Measurements from ENCODE around the gene CDC14B.
"Not testable (repeated sequence)": the region's sequence is repeated elsewhere in the genome, so short reads cannot be mapped to it uniquely, and the experiment has no call there.

The CDC14B gene

GRCh38 chr9:96554326-96554725, 65.3 kb downstream of the CDC14B start:
- DNase-seq (ENCODE audit: low spot score): no peak
- no peak for TF ChIP-seq CTCF (IDR thresholded peaks at IDR 0.05; ENCODE audit: extremely low read depth, missing control alignments)

DNA sequence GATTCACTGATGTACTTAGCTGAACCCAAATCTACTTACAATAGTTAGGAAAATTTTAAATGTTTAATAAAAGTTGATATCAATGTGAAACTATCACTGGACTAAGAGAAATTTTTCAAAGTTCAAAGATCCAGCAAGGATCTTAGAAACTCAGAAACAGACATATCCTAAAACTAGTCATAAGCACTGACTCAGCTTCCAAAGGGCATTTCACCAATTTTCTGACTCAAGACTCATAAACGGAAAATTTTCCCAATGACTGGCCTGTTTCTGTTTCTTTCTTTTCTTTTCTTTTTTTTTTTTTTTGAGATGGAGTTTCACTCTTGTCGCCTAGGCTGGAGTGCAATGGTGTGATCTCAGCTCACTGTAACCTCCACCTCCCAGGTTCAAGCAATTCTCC, 66.6 kb downstream of the CDC14B start:
- no peak for TF ChIP-seq CTCF (IDR thresholded peaks at IDR 0.05; ENCODE audit: extremely low read depth, missing control alignments)
- DNase-seq (ENCODE audit: low spot score): no peak

DNA sequence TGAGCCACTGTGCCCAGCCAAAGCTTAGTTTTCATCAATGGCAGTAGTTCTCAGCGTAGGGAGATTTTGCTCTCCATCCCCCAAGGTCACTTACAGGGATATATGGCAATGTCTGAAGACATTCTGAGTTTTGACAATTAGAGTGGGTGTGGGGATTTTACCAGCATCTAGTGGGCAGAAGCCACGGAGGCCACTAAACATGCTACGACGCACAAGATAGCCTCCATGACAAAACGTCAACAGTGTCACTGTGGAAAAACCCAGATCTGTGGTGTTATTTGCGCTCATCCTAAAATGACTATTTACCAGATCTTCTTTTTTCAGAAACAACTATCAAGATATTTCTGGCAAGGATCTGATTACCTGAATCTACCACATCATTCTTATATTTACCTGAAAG, 68.2 kb downstream of the CDC14B start:
- DNase-seq (ENCODE audit: low spot score): no peak

GRCh38 chr9:96550659-96551058, 69.0 kb downstream of the CDC14B start:
- TF ChIP-seq CTCF (IDR thresholded peaks at IDR 0.05; ENCODE audit: extremely low read depth, missing control alignments): no peak

More for the DNA sequence above, 68.2 kb downstream of the CDC14B start:
- TF ChIP-seq CTCF (IDR thresholded peaks at IDR 0.05; ENCODE audit: extremely low read depth, missing control alignments): no peak

DNA sequence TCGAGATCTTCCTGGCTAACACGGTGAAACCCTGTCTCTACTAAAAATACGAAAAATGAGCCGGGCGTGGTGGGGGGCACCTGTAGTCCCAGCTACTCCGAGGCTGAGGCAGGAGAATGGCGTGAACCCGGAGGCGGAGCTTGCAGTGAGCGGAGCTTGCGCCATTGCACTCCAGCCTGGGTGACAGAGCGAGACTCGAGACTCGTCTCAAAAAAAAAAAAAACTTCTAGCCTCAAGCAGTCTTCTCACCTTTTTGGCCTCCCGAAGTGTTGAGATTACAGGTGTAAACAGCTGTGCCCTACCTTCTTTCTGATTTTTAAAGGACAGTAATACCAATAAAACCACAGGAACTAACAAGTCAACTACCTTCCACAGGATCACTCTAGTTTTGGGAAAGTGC, 76.5 kb downstream of the CDC14B start:
- not testable (repeated sequence) for DNase-seq (ENCODE audit: low spot score)

More at GRCh38 chr9:96550659-96551058, 69.0 kb downstream of the CDC14B start:
- no peak for DNase-seq (ENCODE audit: low spot score)

DNA sequence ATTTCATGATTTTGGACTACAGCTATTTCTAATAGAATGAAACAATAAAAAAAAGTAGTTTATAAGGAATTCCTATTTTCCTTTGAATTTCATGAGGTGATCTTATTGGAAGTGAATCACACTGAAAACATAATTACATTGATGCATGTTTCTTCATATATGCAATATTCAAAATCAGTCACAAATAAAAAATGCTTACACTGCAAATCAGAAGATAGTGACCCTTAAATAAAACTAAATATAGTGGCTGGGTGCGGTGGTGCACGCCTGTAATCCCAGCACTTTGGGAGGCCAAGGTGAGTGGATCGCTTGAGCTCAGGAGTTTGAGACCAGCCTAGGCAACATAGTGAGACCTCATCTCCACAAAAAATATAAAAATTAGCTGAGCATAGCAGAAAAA, 79.5 kb downstream of the CDC14B start:
- TF ChIP-seq CTCF (IDR thresholded peaks at IDR 0.05; ENCODE audit: extremely low read depth, missing control alignments): no peak
- DNase-seq (ENCODE audit: low spot score): no peak

- no peak for TF ChIP-seq CTCF (IDR thresholded peaks at IDR 0.05; ENCODE audit: extremely low read depth, missing control alignments)
- DNase-seq (ENCODE audit: low spot score): no peak
Measured at GRCh38 chr9:96532173-96532572, 87.5 kb downstream of the CDC14B start.

DNA sequence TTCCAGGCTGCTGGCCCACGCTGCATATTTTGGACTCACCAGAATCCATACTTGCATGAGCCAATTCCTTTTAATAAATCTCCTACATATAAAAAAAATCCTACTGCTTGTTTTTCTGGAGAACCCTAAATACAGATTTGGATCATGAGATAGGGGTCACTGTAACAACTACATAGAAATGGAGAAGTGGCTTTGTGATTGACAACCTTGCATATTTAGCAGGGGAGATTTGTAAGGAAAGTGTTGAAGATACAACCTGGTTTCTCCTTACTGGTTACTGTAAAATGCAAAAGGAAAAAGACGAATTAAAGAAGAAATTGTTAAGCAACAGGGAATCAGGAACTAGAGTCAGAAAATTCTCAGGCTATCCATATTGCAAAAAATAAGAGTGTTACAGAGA, 94.9 kb downstream of the CDC14B start:
- DNase-seq (ENCODE audit: low spot score): no peak
- no peak for TF ChIP-seq CTCF (IDR thresholded peaks at IDR 0.05; ENCODE audit: extremely low read depth, missing control alignments)
